IMR-90 (cell line): ENCODE data around the gene TRIM26. TPM values are rescaled to one million over a fixed set of nuclear protein-coding genes. Genes with fewer than 3 reads are reported as not detected.

ENCODE experiments used
- ATAC-seq: fragments of 200-7000 bp; cut with Tn5 transposase; 2 replicates; pipeline ENCODE4 v1.9.1; 2020; ENCODE audit warnings: low read depth, mild to moderate bottlenecking, moderate library complexity
- BruUV-seq: library from RNA; stranded (reverse); fragments of 400-500 nt; replicated peaks from 2 replicates; lab custom pipeline; 2021; lab: Mats Ljungman, UMichigan
- CTCF ChIA-PET: fragments of 300-600 bp; formaldehyde crosslinking; extraction: SDS; loops from one replicate; lab custom pipeline; 2021; ENCODE audit warnings: antibody characterized with exemption; lab: Yijun Ruan, JAX
- POLR2A ChIA-PET: fragments of 300-600 bp; sonication (Branson Sonifier 250); formaldehyde crosslinking; loops from one replicate; lab custom pipeline; 2022; ENCODE audit warnings: antibody characterized with exemption; ENCODE audit not compliant: unreplicated experiment; lab: Charles Lee
- DNase-seq: peaks from one replicate; pipeline ENCODE4 v3.0.0; 2013
- H2AFZ ChIP-seq: replicated peaks from 2 replicates; pipeline ENCODE3; 2013; ENCODE audit warnings: low read length, mild to moderate bottlenecking; ENCODE audit not compliant: poor library complexity
- H2AK5ac ChIP-seq: 2 replicates; pipeline ENCODE4 v1.6.1; 2013; ENCODE audit warnings: low read depth, low read length, inconsistent platforms
- H2AK9ac ChIP-seq: replicated peaks from 2 replicates; pipeline ENCODE3; 2013; ENCODE audit warnings: mild to moderate bottlenecking, low read depth, low read length, moderate library complexity; ENCODE audit not compliant: poor library complexity
- H2BK120ac ChIP-seq: 2 replicates; pipeline ENCODE4 v1.6.1; 2013; ENCODE audit warnings: low read depth, low read length, inconsistent platforms
- H2BK15ac ChIP-seq: 3 replicates; pipeline ENCODE4 v1.6.1; 2013; ENCODE audit warnings: low read depth, low read length, inconsistent platforms
- H2BK20ac ChIP-seq: 2 replicates; pipeline ENCODE4 v1.6.1; 2013; ENCODE audit warnings: low read depth, mild to moderate bottlenecking, inconsistent platforms, low read length, moderate library complexity
- H2BK5ac ChIP-seq: 2 replicates; pipeline ENCODE4 v1.6.1; 2013; ENCODE audit warnings: mild to moderate bottlenecking, low read depth, low read length, inconsistent platforms; ENCODE audit not compliant: poor library complexity, severe bottlenecking
- H3K14ac ChIP-seq: replicated peaks from 2 replicates; pipeline ENCODE4 v1.6.1; 2013; ENCODE audit warnings: low read depth, low read length, inconsistent platforms
- H3K18ac ChIP-seq: 2 replicates; pipeline ENCODE4 v1.6.1; 2013; ENCODE audit warnings: low read depth, low read length, control low read depth
- H3K23ac ChIP-seq: 2 replicates; pipeline ENCODE4 v1.6.1; 2013; ENCODE audit warnings: low read depth, low read length, inconsistent platforms
- H3K27ac ChIP-seq: 2 replicates; pipeline ENCODE4 v1.5.1; 2013; ENCODE audit warnings: mild to moderate bottlenecking, control low read depth, low read length; ENCODE audit not compliant: insufficient read depth
- H3K27me3 ChIP-seq: 2 replicates; pipeline ENCODE4 v1.6.1; 2013; ENCODE audit warnings: low read length; ENCODE audit not compliant: control insufficient read depth, insufficient read depth
- H3K36me3 ChIP-seq: 2 replicates; pipeline ENCODE4 v1.6.1; 2013; ENCODE audit warnings: low read length, mixed read lengths; ENCODE audit not compliant: control insufficient read depth, insufficient read depth
- H3K4ac ChIP-seq: 2 replicates; pipeline ENCODE4 v1.6.1; 2013; ENCODE audit warnings: low read depth, low read length, inconsistent platforms
- H3K4me1 ChIP-seq: 2 replicates; pipeline ENCODE4 v1.6.1; 2013; ENCODE audit warnings: low read length, mixed read lengths; ENCODE audit not compliant: control insufficient read depth, insufficient read depth
- H3K4me2 ChIP-seq: 2 replicates; pipeline ENCODE4 v1.6.1; 2013; ENCODE audit warnings: low read depth, mild to moderate bottlenecking, control low read depth, low read length, moderate library complexity
- H3K4me3 ChIP-seq: 2 replicates; pipeline ENCODE4 v1.5.1; 2013; ENCODE audit warnings: low read depth, mild to moderate bottlenecking, control low read depth, low read length, moderate library complexity; ENCODE audit not compliant: insufficient read depth
- H3K56ac ChIP-seq: 2 replicates; pipeline ENCODE4 v1.6.1; 2013; ENCODE audit warnings: low read length, inconsistent platforms; ENCODE audit not compliant: insufficient read depth; ENCODE audit errors: extremely low read depth
- H3K79me1 ChIP-seq, 2 experiments: 2 replicates each; pipeline ENCODE4 v1.6.1; 2013; ENCODE audit warnings: low read length in 2 of 2, inconsistent platforms in 1 of 2, low read depth in 1 of 2
- H3K9ac ChIP-seq: 2 replicates; pipeline ENCODE4 v1.6.1; 2013; ENCODE audit warnings: low read depth, low read length, control low read depth
- H3K9me1 ChIP-seq: 2 replicates; pipeline ENCODE4 v1.6.1; 2013; ENCODE audit warnings: low read length, inconsistent platforms; ENCODE audit not compliant: insufficient read depth
- H3K9me3 ChIP-seq: 2 replicates; pipeline ENCODE4 v1.6.1; 2013; ENCODE audit warnings: low read length; ENCODE audit not compliant: control insufficient read depth, insufficient read depth
- H4K20me1 ChIP-seq: 2 replicates; pipeline ENCODE4 v1.6.1; 2013; ENCODE audit warnings: low read length, inconsistent platforms; ENCODE audit not compliant: insufficient read depth
- H4K5ac ChIP-seq: 2 replicates; pipeline ENCODE4 v1.6.1; 2013; ENCODE audit warnings: mild to moderate bottlenecking, low read depth, low read length, control low read depth
- H4K8ac ChIP-seq, 2 experiments: 2 replicates each; pipeline ENCODE4 v1.6.1; 2013; ENCODE audit warnings: low read depth in 2 of 2, low read length in 2 of 2, control low read depth in 1 of 2, inconsistent platforms in 1 of 2
- H4K91ac ChIP-seq: 2 replicates; pipeline ENCODE4 v1.6.1; 2013; ENCODE audit warnings: low read depth, low read length, inconsistent platforms; ENCODE audit not compliant: insufficient read depth
- ELK1 ChIP-seq: fragments of 150-350 bp; IDR thresholded peaks from 2 replicates; pipeline ENCODE4 v1.6.1; 2016; ENCODE audit warnings: low read depth, mild to moderate bottlenecking, low read length, moderate library complexity, borderline replicate concordance
- FOS ChIP-seq: fragments of 150-350 bp; IDR thresholded peaks from 2 replicates; pipeline ENCODE4 v1.6.1; 2016; ENCODE audit warnings: low read depth, low read length
- MAFK ChIP-seq: IDR thresholded peaks from 2 replicates; pipeline ENCODE4 v1.6.1; 2012; ENCODE audit warnings: low read depth, low read length, improper control_type of control experiment
- MXI1 ChIP-seq: IDR thresholded peaks from 2 replicates; pipeline ENCODE4 v1.6.1; 2012; ENCODE audit warnings: low read depth, mild to moderate bottlenecking, low read length, moderate library complexity, borderline replicate concordance
- NFE2L2 ChIP-seq: fragments of 150-350 bp; IDR thresholded peaks from 2 replicates; pipeline ENCODE4 v1.6.1; 2016; ENCODE audit warnings: low read depth, mild to moderate bottlenecking, low read length
- POLR2A ChIP-seq: IDR thresholded peaks from 2 replicates; pipeline ENCODE4 v1.6.1; 2012; ENCODE audit warnings: mild to moderate bottlenecking, low read depth, low read length
- RAD21 ChIP-seq: IDR thresholded peaks from 2 replicates; pipeline ENCODE4 v1.6.1; 2012; ENCODE audit warnings: low read length, improper control_type of control experiment
- RCOR1 ChIP-seq: IDR thresholded peaks from 2 replicates; pipeline ENCODE4 v1.6.1; 2012; ENCODE audit warnings: mild to moderate bottlenecking, low read length, improper control_type of control experiment; ENCODE audit not compliant: insufficient replicate concordance
- SMC3 ChIP-seq: fragments of 150-350 bp; IDR thresholded peaks from 2 replicates; pipeline ENCODE4 v1.6.1; 2016; ENCODE audit warnings: low read depth, mild to moderate bottlenecking, antibody characterized with exemption, low read length, moderate library complexity
- WGBS, 2 experiments: methylation state at CpG; one replicate each; pipeline versions ENCODE4 v1.1.5 to v1.1.7; 2013; ENCODE audit warnings: missing lambda C conversion rate in 2 of 2; ENCODE audit not compliant: insufficient read length in 1 of 2; ENCODE audit errors: extremely low coverage in 2 of 2; 5-methylcytosine and 5-hydroxymethylcytosine counted together
- dilution Hi-C: fragments of 300-500 bp; cut with HindIII; formaldehyde crosslinking; loops from one replicate; pipeline ENCODE4 v1.14.3; 2018; ENCODE audit warnings: low sequenced_read_pairs; ENCODE audit not compliant: unreplicated experiment
- in situ Hi-C: fragments of 300-500 bp; cut with MboI; formaldehyde crosslinking; loops from 3 replicates; pipeline ENCODE4 v1.14.3; 2019; ENCODE audit warnings: low sequenced_read_pairs, inconsistent platforms, mixed read lengths
- intact Hi-C: fragments of 100-400 bp; cut with micrococcal nuclease; formaldehyde crosslinking; loops from 2 replicates; pipeline ENCODE4 v1.10.0; 2022
- polyA plus RNA-seq, 3 experiments: library from polyadenylated mRNA; depleted of rRNA; stranded (reverse); fragments of >200 nt; gene quantifications; 2 replicates each; pipeline ENCODE4 v1.2.3, GENCODE V29; 2012; ENCODE audit warnings: low replicate concordance in 1 of 3
- total RNA-seq: library from RNA; depleted of rRNA; stranded (reverse); fragments of >200 nt; gene quantifications from 2 replicates; pipeline ENCODE4 v1.2.3, GENCODE V29; 2012

The TRIM26 gene
- total and polyA plus RNA-seq, 2 of the 4 experiments (the other 2 are of a cell fraction): 22.6 to 23.8 TPM

DNA sequence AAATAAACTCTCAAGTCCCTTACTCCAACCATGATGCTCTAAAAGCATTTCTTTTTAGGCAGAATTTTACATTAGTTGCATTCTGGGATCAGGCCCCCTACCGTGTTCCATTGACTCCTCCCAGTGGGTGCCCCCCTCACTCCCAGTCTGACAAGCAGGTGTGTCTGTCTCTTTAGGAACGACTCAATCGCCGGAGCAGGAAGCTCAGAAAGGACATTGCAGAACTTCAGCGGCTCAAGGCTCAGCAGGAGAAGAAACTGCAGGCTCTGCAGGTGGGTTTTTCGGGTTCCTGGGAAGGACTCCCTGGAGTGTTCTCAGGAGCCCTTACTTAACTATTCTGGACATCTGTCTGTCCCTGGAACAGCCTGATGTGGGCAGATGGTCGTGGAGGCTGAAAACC lies 67.4 kb downstream of the TRIM26 start:
- H3K9me3 ChIP-seq: no peaks in the 10 kb centered on the region
- no peak for ATAC-seq
- no peak overlapping the region for H3K4me3 ChIP-seq
- H2BK5ac ChIP-seq: no peak overlapping the region
- no peak overlapping the region for H3K56ac ChIP-seq
- no peak overlapping the region for H3K14ac ChIP-seq
- no peaks in the 10 kb centered on the region for H3K4me1 ChIP-seq
- intact Hi-C loops: no loop called here
- ChIA-PET POLR2A (no interaction called here), CTCF (no interaction called here)
- H3K4ac ChIP-seq: no peak overlapping the region
- no peak overlapping the region for H3K18ac ChIP-seq
- H3K9me1 ChIP-seq: no peaks in the 10 kb centered on the region
- TF ChIP-seq FOS: no peak
- TF ChIP-seq ELK1: no peak
- no peak for TF ChIP-seq NFE2L2
- no peak for TF ChIP-seq MAFK
- TF ChIP-seq SMC3: no peak
- no peak for TF ChIP-seq RAD21
- no peak for TF ChIP-seq MXI1
- TF ChIP-seq POLR2A: no peak
- no peak for TF ChIP-seq RCOR1
- H4K20me1 ChIP-seq: no peaks in the 10 kb centered on the region
- 60% methylated on average over 1 of the region's 7 CpGs; no CpG with 5 or more reads in 1 of the 2 experiments for WGBS, 2 experiments
- no peaks in the 10 kb centered on the region for H3K79me1 ChIP-seq
- BruUV-seq: no TSS peak
- no peak overlapping the region for H4K5ac ChIP-seq
- no peak overlapping the region for H2AK9ac ChIP-seq
- peaks cover 36% of the 10 kb centered on the region for H3K27me3 ChIP-seq
- H4K8ac ChIP-seq: no peak overlapping the region
- no peak overlapping the region for H3K9ac ChIP-seq
- dilution Hi-C loops: no loop called here
- no peak overlapping the region for H3K27ac ChIP-seq
- no peak overlapping the region for H4K91ac ChIP-seq
- no peaks in the 10 kb centered on the region for H3K36me3 ChIP-seq
- H2BK20ac ChIP-seq: no peak overlapping the region
- H3K23ac ChIP-seq: no peak overlapping the region
- no peak overlapping the region for H2AK5ac ChIP-seq
- no peak overlapping the region for H2BK120ac ChIP-seq
- no peak overlapping the region for H2BK15ac ChIP-seq
- no peak overlapping the region for H2AFZ ChIP-seq
- H3K4me2 ChIP-seq: no peak overlapping the region
- DNase-seq: no peak
- in situ Hi-C loops: no loop called here
